DMS79 (cell line): ENCODE data around the gene BMPR2.

ENCODE experiments used
- DNase-seq: peaks from one replicate; lab custom pipeline; 2025; lab: John Stamatoyannopoulos, UW

The BMPR2 gene

GRCh38 chr2:202604699-202605098 lies 228.6 kb downstream of the BMPR2 start:
- no peak for DNase-seq

- DNase-seq: no peak
Measured at GRCh38 chr2:202605174-202605573, 229.0 kb downstream of the BMPR2 start.

GRCh38 chr2:202608142-202608852 lies 232.2 kb downstream of the BMPR2 start:
- DNase-seq: no peak

- DNase-seq: no peak
Measured at GRCh38 chr2:202609381-202610145, 233.4 kb downstream of the BMPR2 start.

- no peak for DNase-seq
Measured at GRCh38 chr2:202610380-202610779, 234.3 kb downstream of the BMPR2 start.

GRCh38 chr2:202612145-202612544 lies 236.0 kb downstream of the BMPR2 start:
- no peak for DNase-seq

- no peak for DNase-seq
Measured at GRCh38 chr2:202613479-202613878, 237.4 kb downstream of the BMPR2 start.
